CD14-positive monocyte (primary cell): Measurements from ENCODE around the gene DQX1. TPM values are rescaled to one million over a fixed set of nuclear protein-coding genes. Genes with fewer than 3 reads are reported as not detected.

ENCODE experiments used
- DNase-seq, 3 donors: peaks; one replicate each; pipeline ENCODE4 v3.0.0-alpha.2; 2011 to 2022
- H2AFZ ChIP-seq: 2 replicates; pipeline ENCODE4 v1.6.0; 2012; ENCODE audit warnings: mild to moderate bottlenecking, low read depth, low read length, inconsistent platforms; ENCODE audit not compliant: insufficient read depth, poor library complexity, severe bottlenecking
- H3K27ac ChIP-seq, 2 donors: 1 replicate in 1 of 2; 2 replicates in 1 of 2; pipeline ENCODE4 v1.5.1; 2012 to 2013; ENCODE audit warnings: low read length in 2 of 2, control low read depth in 1 of 2, inconsistent platforms in 1 of 2, low read depth in 1 of 2, mild to moderate bottlenecking in 1 of 2
- H3K27me3 ChIP-seq, 2 donors: one replicate each; pipeline versions ENCODE4 v1.6.0 to v1.6.1; 2011 to 2013; ENCODE audit warnings: low read length in 2 of 2; ENCODE audit not compliant: control insufficient read depth in 2 of 2, insufficient read depth in 2 of 2
- H3K36me3 ChIP-seq, 2 donors: replicated peaks in 1 of 2; 1 replicate in 1 of 2; 2 replicates in 1 of 2; pipeline versions ENCODE4 v1.5.1 to v1.6.1; 2012 to 2013; ENCODE audit warnings: low read length in 2 of 2, control low read depth in 1 of 2, inconsistent platforms in 1 of 2, mild to moderate bottlenecking in 1 of 2; ENCODE audit not compliant: insufficient read depth in 2 of 2, control insufficient read depth in 1 of 2
- H3K4me1 ChIP-seq, 2 donors: 1 replicate in 1 of 2; 2 replicates in 1 of 2; pipeline versions ENCODE4 v1.5.1 to v1.6.1; 2012 to 2013; ENCODE audit warnings: low read length in 2 of 2, control low read depth in 1 of 2, inconsistent platforms in 1 of 2, mild to moderate bottlenecking in 1 of 2, moderate library complexity in 1 of 2; ENCODE audit not compliant: insufficient read depth in 2 of 2, control insufficient read depth in 1 of 2
- H3K4me2 ChIP-seq: replicated peaks from 2 replicates; pipeline ENCODE3; 2012; ENCODE audit warnings: low read length, moderate library complexity, mild to moderate bottlenecking; ENCODE audit not compliant: poor library complexity, severe bottlenecking; ENCODE audit errors: extremely low read depth
- H3K4me3 ChIP-seq, 3 experiments: fragments of 200-600 bp in 1 of 3; sonication (generic) in 1 of 3; replicated peaks in 1 of 3; 1 replicate in 2 of 3; 2 replicates in 1 of 3; pipeline ENCODE4 v1.5.1; 2011 to 2013; ENCODE audit warnings: low read length in 3 of 3, mild to moderate bottlenecking in 3 of 3, control low read depth in 2 of 3, low read depth in 2 of 3, inconsistent platforms in 1 of 3, moderate library complexity in 1 of 3
- H3K79me2 ChIP-seq: 2 replicates; pipeline ENCODE4 v1.6.0; 2012; ENCODE audit warnings: mild to moderate bottlenecking, control low read depth, inconsistent platforms, low read length, moderate library complexity; ENCODE audit not compliant: insufficient read depth
- H3K9ac ChIP-seq: 2 replicates; pipeline ENCODE4 v1.6.0; 2017; ENCODE audit warnings: low read length, mild to moderate bottlenecking; ENCODE audit not compliant: insufficient read depth, poor library complexity, severe bottlenecking
- H3K9me3 ChIP-seq, 2 donors: replicated peaks in 1 of 2; 1 replicate in 1 of 2; 2 replicates in 1 of 2; pipeline versions ENCODE4 v1.5.1 to v1.6.1; 2012 to 2013; ENCODE audit warnings: low read length in 2 of 2, control low read depth in 1 of 2; ENCODE audit not compliant: control insufficient read depth in 1 of 2, insufficient read depth in 1 of 2
- H4K20me1 ChIP-seq: 2 replicates; pipeline ENCODE4 v1.6.0; 2012; ENCODE audit warnings: mild to moderate bottlenecking, low read length, control low read depth, moderate library complexity; ENCODE audit not compliant: insufficient read depth
- H3K27ac Mint-ChIP-seq, 7 donors: one replicate each; pipeline ENCODE4 v1.8.0; 2020; ENCODE audit warnings: mild to moderate bottlenecking in 7 of 7, mixed read lengths in 7 of 7, moderate library complexity in 6 of 7, inconsistent platforms in 2 of 7
- H3K27me3 Mint-ChIP-seq, 3 donors: one replicate each; pipeline ENCODE4 v1.8.0; 2021 to 2022; ENCODE audit warnings: low read depth in 3 of 3, mild to moderate bottlenecking in 3 of 3, mixed read lengths in 3 of 3, moderate library complexity in 3 of 3, inconsistent platforms in 1 of 3
- H3K36me3 Mint-ChIP-seq, 2 donors: one replicate each; pipeline ENCODE4 v1.8.0; 2020; ENCODE audit warnings: mixed read lengths in 2 of 2, inconsistent platforms in 1 of 2, mild to moderate bottlenecking in 1 of 2
- H3K4me1 Mint-ChIP-seq: one replicate; pipeline ENCODE4 v1.8.0; 2020; ENCODE audit warnings: mild to moderate bottlenecking, mixed read lengths
- H3K4me3 Mint-ChIP-seq, 2 donors: one replicate each; pipeline ENCODE4 v1.8.0; 2020; ENCODE audit warnings: mild to moderate bottlenecking in 2 of 2, mixed read lengths in 2 of 2, moderate library complexity in 1 of 2
- H3K9me3 Mint-ChIP-seq, 7 donors: one replicate each; pipeline ENCODE4 v1.8.0; 2020 to 2022; ENCODE audit warnings: mixed read lengths in 7 of 7, mild to moderate bottlenecking in 6 of 7, moderate library complexity in 6 of 7, inconsistent platforms in 2 of 7
- WGBS: methylation state at CpG from one replicate; pipeline ENCODE4 v1.1.5; 2013; ENCODE audit warnings: missing lambda C conversion rate; ENCODE audit not compliant: insufficient coverage; 5-methylcytosine and 5-hydroxymethylcytosine counted together
- intact Hi-C, 2 donors: fragments of 100-400 bp; cut with micrococcal nuclease; formaldehyde crosslinking; loops; one replicate each; pipeline versions ENCODE4 v1.15.0 to v1.15.1; 2023
- polyA plus RNA-seq, 3 donors: library from polyadenylated mRNA; depleted of rRNA in 1 of 3; unstranded in 2 of 3; stranded (reverse) in 1 of 3; fragments of 300-500 nt in 2 of 3; fragments of >200 nt in 1 of 3; fragmentation: Illumina TruSeq in 2 of 3; gene quantifications; 1 replicate in 2 of 3; 2 replicates in 1 of 3; pipeline ENCODE4 v1.2.3, GENCODE V29; 2012 to 2021
- TF ChIP-seq, protein P1 (sequence below): fragments of 200-600 bp; IDR thresholded peaks from one replicate; pipeline ENCODE4 v1.8.0; 2022; ENCODE audit warnings: antibody characterized with exemption, mild to moderate bottlenecking

DQX1 gene
- polyA plus RNA-seq, 3 donors = 0.36 TPM; not detected in 2

DNA sequence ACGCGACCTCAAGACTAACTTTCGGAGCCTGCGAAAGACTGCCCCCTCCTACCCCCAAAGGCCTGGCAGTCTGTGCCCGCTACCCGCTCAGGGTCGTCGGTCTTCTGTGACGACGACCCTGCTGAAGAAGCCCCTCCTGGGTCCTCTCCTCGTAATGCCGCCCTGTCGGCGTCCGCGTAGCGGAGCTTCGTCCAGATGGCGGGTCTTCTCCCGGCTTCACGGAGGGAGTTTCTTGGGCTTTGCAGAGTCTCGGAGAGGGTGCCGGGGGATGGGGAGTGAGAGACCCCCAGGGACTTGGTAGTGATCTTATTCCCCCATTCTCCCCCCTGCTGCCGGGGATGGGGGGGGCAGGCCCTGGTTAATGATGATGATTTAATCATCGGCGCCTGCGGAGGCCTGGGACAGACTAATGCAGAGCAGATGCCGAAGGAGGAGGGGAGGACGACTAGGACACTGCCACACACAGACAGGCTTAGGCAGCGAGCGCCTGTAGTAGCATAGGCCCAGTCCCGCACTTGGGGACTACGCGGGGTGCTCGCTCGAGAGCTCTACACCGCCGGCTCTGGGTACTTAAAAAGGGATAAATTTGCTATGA is 18.0 kb downstream of the DQX1 start:
- Histone ChIP-seq H3K27me3 (peaks cover 30 to 51% of the 10 kb centered on the region in 2 donors), H3K27ac (peak overlapping the region; percentile 95 to 98), H3K4me1 (peaks cover 47 to 52% of the 10 kb centered on the region in 2 donors), H3K9me3 (peaks cover 0 to 4% of the 10 kb centered on the region in 2 donors), H3K36me3 (no peaks in the 10 kb centered on the region), H2AFZ (peak overlapping the region; percentile 99), H4K20me1 (no peaks in the 10 kb centered on the region), H3K4me3 (peak overlapping the region; percentile 61 to 88 (median 79)), H3K79me2 (peaks cover 28% of the 10 kb centered on the region), H3K9ac (peak overlapping the region; percentile 88), H3K4me2 (peak overlapping the region; percentile 96)
- TF ChIP-seq, protein P1, sequence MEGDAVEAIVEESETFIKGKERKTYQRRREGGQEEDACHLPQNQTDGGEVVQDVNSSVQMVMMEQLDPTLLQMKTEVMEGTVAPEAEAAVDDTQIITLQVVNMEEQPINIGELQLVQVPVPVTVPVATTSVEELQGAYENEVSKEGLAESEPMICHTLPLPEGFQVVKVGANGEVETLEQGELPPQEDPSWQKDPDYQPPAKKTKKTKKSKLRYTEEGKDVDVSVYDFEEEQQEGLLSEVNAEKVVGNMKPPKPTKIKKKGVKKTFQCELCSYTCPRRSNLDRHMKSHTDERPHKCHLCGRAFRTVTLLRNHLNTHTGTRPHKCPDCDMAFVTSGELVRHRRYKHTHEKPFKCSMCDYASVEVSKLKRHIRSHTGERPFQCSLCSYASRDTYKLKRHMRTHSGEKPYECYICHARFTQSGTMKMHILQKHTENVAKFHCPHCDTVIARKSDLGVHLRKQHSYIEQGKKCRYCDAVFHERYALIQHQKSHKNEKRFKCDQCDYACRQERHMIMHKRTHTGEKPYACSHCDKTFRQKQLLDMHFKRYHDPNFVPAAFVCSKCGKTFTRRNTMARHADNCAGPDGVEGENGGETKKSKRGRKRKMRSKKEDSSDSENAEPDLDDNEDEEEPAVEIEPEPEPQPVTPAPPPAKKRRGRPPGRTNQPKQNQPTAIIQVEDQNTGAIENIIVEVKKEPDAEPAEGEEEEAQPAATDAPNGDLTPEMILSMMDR = no peak
- Mint-ChIP-seq H3K4me3 (peak overlapping the region; percentile 96 to 100), H3K4me1 (peaks cover 54% of the 10 kb centered on the region), H3K27ac (peak overlapping the region; percentile 98 to 100 (median 100)), H3K9me3 (peaks cover 0 to 16% (median 11%) of the 10 kb centered on the region in 7 donors), H3K27me3 (peaks cover 43 to 58% (median 48%) of the 10 kb centered on the region in 3 donors), H3K36me3 (peaks cover 27 to 36% of the 10 kb centered on the region in 2 donors)
- WGBS = 14% methylated on average over 19 of the region's 38 CpGs
- intact Hi-C loops = loop anchor here in 1 of 2 donors (1.0 kb wide), 1 partner anchor 21 kb away; the partner anchor contains the start of genes AUP1 and HTRA2
- peak in 1 of 3 donors; percentile 19 for DNase-seq

DNA sequence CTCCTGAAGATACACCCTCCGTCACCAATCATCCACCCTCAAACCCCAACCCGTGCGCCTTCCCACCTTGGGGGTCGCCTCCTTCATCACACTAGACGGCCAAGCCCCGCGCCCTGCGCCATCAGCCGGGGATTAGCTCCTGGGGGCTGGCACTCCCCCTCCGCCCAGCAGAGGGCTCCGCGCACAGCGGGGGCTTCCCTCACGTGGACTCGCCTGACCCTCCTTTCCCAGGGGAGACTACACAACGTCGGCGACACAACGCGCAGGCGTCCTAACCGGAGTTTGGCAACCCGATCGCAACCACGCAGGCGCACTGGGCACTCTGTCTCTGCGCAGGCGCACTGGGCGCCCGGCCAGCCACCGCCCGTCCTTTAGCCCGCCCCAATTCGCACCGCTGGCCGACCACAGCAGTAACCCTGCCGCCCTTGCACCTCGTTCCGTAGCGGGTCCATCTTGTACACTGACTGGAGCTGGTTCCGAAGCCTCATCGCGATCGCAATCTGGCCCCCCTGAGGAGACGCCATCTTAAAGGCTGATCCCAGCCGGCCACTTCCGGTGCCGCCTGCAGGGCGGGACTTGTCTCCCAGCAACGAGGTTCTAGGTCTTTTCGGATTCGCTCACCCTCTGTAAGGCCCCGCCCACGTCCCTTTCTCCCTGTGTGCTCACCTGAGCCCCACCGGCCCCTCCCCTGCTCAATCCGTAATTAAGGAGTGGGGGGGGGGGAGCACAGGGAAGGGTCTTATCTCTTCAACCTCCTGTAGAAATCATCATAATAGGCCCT is 18.7 kb downstream of the DQX1 start, which contains the start of gene PCGF1:
TSS of gene PCGF1 (minus strand) at position 551 of the 781 bp plus-strand sequence. CDS start at position 524, 27 bp downstream.
- DNase-seq = peak; percentile 96 to 99 (median 96)
- Mint-ChIP-seq H3K4me3 (peak within 1 kb of the TSS; percentile 96 to 100), H3K27ac (peak within 1 kb of the TSS; percentile 98 to 100 (median 100)), H3K4me1 (peaks cover 59% of the 10 kb centered on the region), H3K9me3 (peaks cover 0 to 12% (median 8%) of the 10 kb centered on the region in 7 donors), H3K36me3 (peaks cover 25 to 36% of the 10 kb centered on the region in 2 donors), H3K27me3 (peaks cover 37 to 57% (median 44%) of the 10 kb centered on the region in 3 donors)
- H3K4me1 ChIP-seq = peaks cover 52 to 58% of the 10 kb centered on the region in 2 donors
- peak within 1 kb of the TSS; percentile 99 for H2AFZ ChIP-seq
- intact Hi-C loops = loop anchor here in 1 of 2 donors (1.0 kb wide), 1 partner anchor 22 kb away; the partner anchor contains the start of genes AUP1 and HTRA2
- no peaks in the 10 kb centered on the region for H4K20me1 ChIP-seq
- TF ChIP-seq, protein P1 = no peak
- H3K4me3 ChIP-seq = peak within 1 kb of the TSS; percentile 61 to 88 (median 79)
- H3K4me2 ChIP-seq = peak within 1 kb of the TSS; percentile 96
- H3K79me2 ChIP-seq = peaks cover 28% of the 10 kb centered on the region
- peak within 1 kb of the TSS; percentile 95 to 98 for H3K27ac ChIP-seq
- no peaks in the 10 kb centered on the region for H3K36me3 ChIP-seq
- peak within 1 kb of the TSS; percentile 88 for H3K9ac ChIP-seq
- peaks cover 0 to 4% of the 10 kb centered on the region in 2 donors for H3K9me3 ChIP-seq
- 1% methylated on average over 54 of the region's 56 CpGs for WGBS
- H3K27me3 ChIP-seq = peaks cover 25 to 46% of the 10 kb centered on the region in 2 donors
